ENCODE measurements around the gene KLRF1.

DNA sequence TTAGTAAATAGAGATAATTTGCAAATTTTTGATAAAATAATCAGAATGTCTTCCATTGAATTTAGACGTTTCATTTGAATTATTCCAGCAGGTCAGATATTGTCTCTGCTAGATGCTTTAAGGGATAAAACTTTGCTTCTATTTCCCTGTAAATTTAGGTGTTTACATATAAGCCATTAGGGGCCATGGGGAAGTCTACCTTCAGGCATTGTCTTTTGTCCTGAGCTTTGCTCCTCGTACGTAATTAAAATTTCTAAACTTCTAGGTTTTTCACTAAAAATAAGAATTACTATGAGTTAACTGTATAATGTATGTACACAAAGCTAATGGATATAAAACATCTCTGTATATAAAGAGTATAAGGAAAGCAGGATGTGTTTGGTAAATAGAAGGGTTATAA is 42.5 kb upstream of the KLRF1 start:
- no peak for TF ChIP-seq POLR2A (IDR thresholded peaks at IDR 0.05)
- no peak for TF ChIP-seq CTCF (IDR thresholded peaks at IDR 0.05)
